Cardiac muscle cell (in vitro differentiated cells and primary cell): Measurements from ENCODE around the gene MYO15A. TPM values are rescaled to one million over a fixed set of nuclear protein-coding genes. Genes with fewer than 3 reads are reported as not detected.

Source experiments
- DNase-seq, 2 donors: peaks; one replicate each; pipeline versions ENCODE4 v3.0.0 to v3.0.0-alpha.2; 2010 to 2017; ENCODE audit warnings: low read depth in 1 of 2, low spot score in 1 of 2
- H3K27ac ChIP-seq: fragments of 200-600 bp; sonication (generic); 2 replicates; pipeline ENCODE4 v1.5.1; 2016
- H3K27me3 ChIP-seq: fragments of 200-600 bp; sonication (generic); 2 replicates; pipeline ENCODE4 v1.6.0; 2016; ENCODE audit warnings: control low read depth
- H3K36me3 ChIP-seq: fragments of 200-600 bp; sonication (generic); 2 replicates; pipeline ENCODE4 v1.5.1; 2016; ENCODE audit warnings: control low read depth
- H3K4me1 ChIP-seq: fragments of 200-600 bp; sonication (generic); 2 replicates; pipeline ENCODE4 v1.8.1; 2017; ENCODE audit warnings: low read depth, mild to moderate bottlenecking, mixed run types
- H3K4me3 ChIP-seq: fragments of 200-600 bp; sonication (generic); 2 replicates; pipeline ENCODE4 v1.5.1; 2016; ENCODE audit warnings: mild to moderate bottlenecking
- H3K9me3 ChIP-seq: fragments of 200-600 bp; sonication (generic); 2 replicates; pipeline ENCODE4 v1.5.1; 2017; ENCODE audit warnings: low read depth, mild to moderate bottlenecking, control low read depth
- polyA plus RNA-seq: library from polyadenylated mRNA; unstranded; fragments of >200 nt; fragmentation: Nextera tagmentation; extraction: Ambion mirVana; gene quantifications from 2 replicates; pipeline ENCODE4 v1.2.1, GENCODE V29; 2016
- total RNA-seq: library from RNA; depleted of rRNA; stranded (reverse); fragments of >200 nt; gene quantifications from 2 replicates; pipeline ENCODE4 v1.2.3, GENCODE V29; 2016
- TF ChIP-seq, protein P1 (sequence below): IDR thresholded peaks from 2 replicates; pipeline ENCODE4 v1.5.1; 2012; ENCODE audit warnings: low read depth, mild to moderate bottlenecking, low read length

MYO15A gene
- total and polyA plus RNA-seq, 2 experiments from 2014 or later = 3.9 to 4.9 TPM

- no peak overlapping the region for H3K27ac ChIP-seq
- no peaks in the 10 kb centered on the region for H3K4me1 ChIP-seq
- no peak overlapping the region for H3K4me3 ChIP-seq
- peaks cover 10% of the 10 kb centered on the region for H3K36me3 ChIP-seq
- no peak for DNase-seq
- TF ChIP-seq, protein P1, sequence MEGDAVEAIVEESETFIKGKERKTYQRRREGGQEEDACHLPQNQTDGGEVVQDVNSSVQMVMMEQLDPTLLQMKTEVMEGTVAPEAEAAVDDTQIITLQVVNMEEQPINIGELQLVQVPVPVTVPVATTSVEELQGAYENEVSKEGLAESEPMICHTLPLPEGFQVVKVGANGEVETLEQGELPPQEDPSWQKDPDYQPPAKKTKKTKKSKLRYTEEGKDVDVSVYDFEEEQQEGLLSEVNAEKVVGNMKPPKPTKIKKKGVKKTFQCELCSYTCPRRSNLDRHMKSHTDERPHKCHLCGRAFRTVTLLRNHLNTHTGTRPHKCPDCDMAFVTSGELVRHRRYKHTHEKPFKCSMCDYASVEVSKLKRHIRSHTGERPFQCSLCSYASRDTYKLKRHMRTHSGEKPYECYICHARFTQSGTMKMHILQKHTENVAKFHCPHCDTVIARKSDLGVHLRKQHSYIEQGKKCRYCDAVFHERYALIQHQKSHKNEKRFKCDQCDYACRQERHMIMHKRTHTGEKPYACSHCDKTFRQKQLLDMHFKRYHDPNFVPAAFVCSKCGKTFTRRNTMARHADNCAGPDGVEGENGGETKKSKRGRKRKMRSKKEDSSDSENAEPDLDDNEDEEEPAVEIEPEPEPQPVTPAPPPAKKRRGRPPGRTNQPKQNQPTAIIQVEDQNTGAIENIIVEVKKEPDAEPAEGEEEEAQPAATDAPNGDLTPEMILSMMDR = no peak
- no peaks in the 10 kb centered on the region for H3K9me3 ChIP-seq
- H3K27me3 ChIP-seq = no peaks in the 10 kb centered on the region
Measured at GRCh38 chr17:18105595-18105994, 3.0 kb upstream of the MYO15A start.

DNA sequence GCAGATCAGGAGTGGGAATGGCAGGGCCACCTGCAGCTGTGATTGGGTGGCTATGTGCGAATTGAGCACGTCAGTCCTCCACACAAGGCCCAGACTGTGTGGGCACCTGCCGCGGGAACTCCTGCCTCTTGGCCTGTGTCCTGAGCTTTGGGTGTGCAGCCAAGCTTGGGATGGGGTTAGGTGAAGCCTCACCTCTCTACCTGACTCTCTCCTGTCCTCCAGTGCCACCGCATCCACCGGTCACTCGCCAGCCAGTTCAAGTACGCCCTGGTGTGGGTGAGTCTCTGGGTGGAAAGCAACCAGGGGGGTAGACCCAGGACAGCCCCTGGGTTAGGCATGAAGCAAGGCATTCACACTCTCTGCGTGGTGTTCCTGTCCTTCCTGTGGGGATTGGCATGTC is 2.3 kb upstream of the MYO15A start:
- H3K36me3 ChIP-seq = peaks cover 10% of the 10 kb centered on the region
- no peak overlapping the region for H3K4me3 ChIP-seq
- TF ChIP-seq, protein P1 = no peak
- DNase-seq = no peak
- no peaks in the 10 kb centered on the region for H3K9me3 ChIP-seq
- H3K27ac ChIP-seq = no peak overlapping the region
- no peaks in the 10 kb centered on the region for H3K4me1 ChIP-seq
- no peaks in the 10 kb centered on the region for H3K27me3 ChIP-seq

- no peak overlapping the region for H3K27ac ChIP-seq
- H3K4me3 ChIP-seq = no peak overlapping the region
- no peaks in the 10 kb centered on the region for H3K27me3 ChIP-seq
- H3K4me1 ChIP-seq = no peaks in the 10 kb centered on the region
- peaks cover 3% of the 10 kb centered on the region for H3K36me3 ChIP-seq
- no peak for DNase-seq
- TF ChIP-seq, protein P1 = no peak
- no peaks in the 10 kb centered on the region for H3K9me3 ChIP-seq
Measured at GRCh38 chr17:18107061-18107790, 1.3 kb upstream of the MYO15A start.

DNA sequence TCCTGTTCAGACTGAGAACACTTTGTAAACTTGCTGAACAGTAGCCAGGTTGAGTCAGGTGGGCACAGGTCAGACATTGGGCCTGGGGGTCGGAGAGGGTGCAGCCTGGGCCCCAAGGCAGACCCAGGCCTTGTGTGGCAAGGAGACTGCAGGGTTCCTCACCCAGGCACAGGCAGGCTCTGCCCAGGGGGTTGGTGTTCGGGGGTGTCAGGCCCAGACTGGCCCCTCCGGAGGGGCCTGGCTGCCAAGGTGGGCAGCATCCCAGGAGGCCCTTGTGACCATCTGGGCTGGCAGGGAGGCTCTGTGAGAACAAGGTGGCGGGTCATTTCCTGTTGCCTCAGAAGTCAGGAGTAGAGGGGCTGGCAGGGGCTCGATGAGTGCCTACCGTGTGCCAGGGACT is 585 bp upstream of the MYO15A start:
- Histone ChIP-seq H3K4me1 (no peaks in the 10 kb centered on the region), H3K36me3 (peaks cover 3% of the 10 kb centered on the region), H3K27ac (no peak overlapping the region), H3K27me3 (no peaks in the 10 kb centered on the region), H3K9me3 (no peaks in the 10 kb centered on the region), H3K4me3 (no peak overlapping the region)
- no peak for DNase-seq
- TF ChIP-seq, protein P1 = no peak

DNA sequence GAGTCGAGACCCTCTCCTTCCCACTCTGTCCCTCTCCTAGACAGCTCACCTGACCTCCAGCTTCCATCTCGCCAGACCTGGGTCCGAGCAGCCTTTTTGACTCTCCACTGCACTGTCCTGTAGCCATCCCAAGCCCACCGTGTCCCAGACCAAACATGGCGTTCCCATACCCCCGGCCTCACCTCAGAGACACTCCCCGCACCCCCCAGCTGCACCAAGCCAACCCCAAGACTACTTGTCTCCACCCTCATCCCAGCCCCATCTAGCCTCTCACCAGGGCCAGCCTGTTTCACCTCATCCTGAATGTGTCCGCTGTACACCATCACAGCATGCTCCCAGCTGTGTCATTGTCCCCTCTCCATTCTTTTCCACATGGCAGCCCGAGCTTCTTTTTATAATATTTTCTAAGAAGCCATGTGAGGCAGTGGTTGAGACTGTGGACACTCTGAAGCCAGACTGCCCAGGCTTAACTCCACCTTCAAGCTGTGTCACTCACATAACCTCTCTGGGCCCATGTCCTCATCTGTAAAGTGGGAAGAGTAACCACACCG is 1.5 kb downstream of the MYO15A start:
- peaks cover 3% of the 10 kb centered on the region for H3K36me3 ChIP-seq
- DNase-seq = no peak
- H3K9me3 ChIP-seq = no peaks in the 10 kb centered on the region
- H3K27me3 ChIP-seq = no peaks in the 10 kb centered on the region
- H3K4me3 ChIP-seq = no peak overlapping the region
- no peak overlapping the region for H3K27ac ChIP-seq
- H3K4me1 ChIP-seq = no peaks in the 10 kb centered on the region
- TF ChIP-seq, protein P1 = no peak
